ENCODE measurements around the gene NPY5R.

DNA sequence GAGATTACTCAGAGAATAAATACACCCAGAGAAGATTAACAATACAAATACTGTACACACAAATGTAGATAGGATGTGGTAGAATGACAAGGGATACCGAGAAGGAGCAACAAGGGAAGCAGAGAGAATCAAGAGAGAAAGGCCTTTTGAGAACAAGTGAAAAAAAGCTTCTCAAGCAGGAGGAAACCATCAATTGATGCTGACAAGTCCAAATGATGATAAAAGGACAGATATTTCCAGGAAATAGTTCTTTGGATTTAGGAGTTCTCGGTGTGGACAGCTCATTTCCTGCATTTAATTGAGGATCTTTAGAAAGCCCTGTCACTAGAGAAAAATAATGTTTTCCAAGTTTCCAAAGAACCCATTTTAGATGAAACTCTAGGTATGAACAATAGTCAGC, 48.1 kb downstream of the NPY5R start:
- TF ChIP-seq, protein P1, sequence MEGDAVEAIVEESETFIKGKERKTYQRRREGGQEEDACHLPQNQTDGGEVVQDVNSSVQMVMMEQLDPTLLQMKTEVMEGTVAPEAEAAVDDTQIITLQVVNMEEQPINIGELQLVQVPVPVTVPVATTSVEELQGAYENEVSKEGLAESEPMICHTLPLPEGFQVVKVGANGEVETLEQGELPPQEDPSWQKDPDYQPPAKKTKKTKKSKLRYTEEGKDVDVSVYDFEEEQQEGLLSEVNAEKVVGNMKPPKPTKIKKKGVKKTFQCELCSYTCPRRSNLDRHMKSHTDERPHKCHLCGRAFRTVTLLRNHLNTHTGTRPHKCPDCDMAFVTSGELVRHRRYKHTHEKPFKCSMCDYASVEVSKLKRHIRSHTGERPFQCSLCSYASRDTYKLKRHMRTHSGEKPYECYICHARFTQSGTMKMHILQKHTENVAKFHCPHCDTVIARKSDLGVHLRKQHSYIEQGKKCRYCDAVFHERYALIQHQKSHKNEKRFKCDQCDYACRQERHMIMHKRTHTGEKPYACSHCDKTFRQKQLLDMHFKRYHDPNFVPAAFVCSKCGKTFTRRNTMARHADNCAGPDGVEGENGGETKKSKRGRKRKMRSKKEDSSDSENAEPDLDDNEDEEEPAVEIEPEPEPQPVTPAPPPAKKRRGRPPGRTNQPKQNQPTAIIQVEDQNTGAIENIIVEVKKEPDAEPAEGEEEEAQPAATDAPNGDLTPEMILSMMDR (conservative IDR thresholded peaks at IDR 0.05 in 1 of 2, IDR thresholded peaks at IDR 0.05 in 1 of 2; ENCODE audit: low read depth in 1 of 2, low read length in 2 of 2): no peak
- no peak for TF ChIP-seq EZH2 (IDR thresholded peaks at IDR 0.05; ENCODE audit: low read length, missing control alignments)

Data from fibroblast of lung (primary cell).